NCI-H82 treated with DMSO at 0.1 percent for 48 hours (cell line): ENCODE measurements around the gene PLD5.
"Not testable (repeated sequence)": the region's sequence is repeated elsewhere in the genome, so short reads cannot be mapped to it uniquely, and the experiment has no call there.

ENCODE experiments used
- DNase-seq: peaks from one replicate; lab custom pipeline; 2025; ENCODE audit not compliant: unreplicated experiment; lab: John Stamatoyannopoulos, UW

The PLD5 gene

DNA sequence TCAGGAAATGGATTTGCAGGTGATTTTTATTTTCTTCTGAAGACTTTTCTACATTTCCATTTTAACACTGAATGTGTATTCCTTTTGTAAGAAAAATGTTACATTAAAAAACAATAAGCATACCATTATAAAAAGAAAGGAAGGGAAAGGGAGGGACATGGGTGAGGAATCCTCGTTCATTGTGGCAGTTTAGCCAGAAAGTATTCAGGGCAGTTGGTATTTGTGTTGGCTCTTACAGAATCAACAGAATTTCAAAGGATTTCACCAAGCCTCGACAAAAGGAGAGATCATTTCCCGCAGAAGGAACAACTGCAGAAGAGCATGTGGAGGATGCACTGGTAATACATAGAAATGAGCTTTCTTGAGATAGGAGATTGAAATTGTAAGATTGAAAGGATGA is 35.0 kb downstream of the PLD5 start:
- DNase-seq, result no peak

DNA sequence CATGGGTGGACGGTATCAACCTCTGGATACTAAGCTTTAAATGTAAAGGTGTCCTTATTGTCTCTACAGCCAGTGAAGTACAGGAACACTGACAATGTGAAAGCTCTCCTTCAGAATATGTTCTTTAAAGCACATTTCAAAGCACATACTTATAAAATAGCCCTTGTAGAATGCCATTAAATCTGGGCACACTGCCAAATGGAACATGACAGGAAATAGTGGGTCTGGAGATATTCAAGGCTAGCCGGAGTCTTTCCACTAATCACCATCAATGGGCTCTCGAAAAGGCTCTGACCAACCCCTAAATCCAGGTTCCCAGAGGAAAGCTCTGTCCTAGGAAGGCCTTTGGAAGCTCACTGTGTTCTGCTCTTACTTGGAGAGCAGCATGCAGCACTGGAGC is 46.6 kb downstream of the PLD5 start:
- no peak for DNase-seq

DNA sequence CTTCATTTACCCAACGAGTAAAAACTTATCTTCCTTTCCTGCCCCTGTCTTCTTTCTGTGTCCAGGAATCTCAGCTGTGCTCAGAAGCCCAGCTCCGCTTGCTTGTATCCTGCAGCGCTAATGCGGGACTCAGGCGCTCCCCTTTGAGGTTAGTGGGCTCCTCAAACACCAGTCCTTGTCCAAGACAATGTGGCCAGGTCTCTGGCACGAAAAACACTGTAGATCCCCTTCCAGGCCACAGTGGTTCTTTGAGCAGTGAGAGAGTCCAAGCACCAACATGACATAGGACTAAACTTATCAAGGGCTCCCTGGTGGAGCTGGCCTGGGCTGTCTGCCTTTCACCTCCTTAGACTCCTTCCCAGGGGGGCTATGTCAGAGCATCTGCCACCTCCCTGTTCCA is 53.7 kb downstream of the PLD5 start:
- no peak for DNase-seq

DNA sequence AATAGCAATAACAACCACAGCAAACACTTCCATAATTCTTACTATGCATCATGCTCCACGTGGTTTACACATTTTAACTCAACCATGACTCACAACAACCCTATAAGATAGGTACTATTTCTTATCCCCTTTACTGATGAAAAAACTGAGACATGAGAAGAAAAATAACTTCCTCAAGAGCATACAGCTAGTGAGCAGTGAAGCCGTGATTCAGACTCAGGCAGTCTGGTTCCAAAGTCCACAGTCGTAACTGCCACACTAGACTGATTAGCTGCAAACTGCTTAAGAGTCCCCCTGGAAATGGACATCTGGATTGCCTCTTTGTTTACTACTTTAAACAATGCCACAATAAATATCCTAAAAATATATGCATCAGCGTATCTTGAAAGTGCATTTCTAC is 55.7 kb downstream of the PLD5 start:
- DNase-seq, result no peak

DNA sequence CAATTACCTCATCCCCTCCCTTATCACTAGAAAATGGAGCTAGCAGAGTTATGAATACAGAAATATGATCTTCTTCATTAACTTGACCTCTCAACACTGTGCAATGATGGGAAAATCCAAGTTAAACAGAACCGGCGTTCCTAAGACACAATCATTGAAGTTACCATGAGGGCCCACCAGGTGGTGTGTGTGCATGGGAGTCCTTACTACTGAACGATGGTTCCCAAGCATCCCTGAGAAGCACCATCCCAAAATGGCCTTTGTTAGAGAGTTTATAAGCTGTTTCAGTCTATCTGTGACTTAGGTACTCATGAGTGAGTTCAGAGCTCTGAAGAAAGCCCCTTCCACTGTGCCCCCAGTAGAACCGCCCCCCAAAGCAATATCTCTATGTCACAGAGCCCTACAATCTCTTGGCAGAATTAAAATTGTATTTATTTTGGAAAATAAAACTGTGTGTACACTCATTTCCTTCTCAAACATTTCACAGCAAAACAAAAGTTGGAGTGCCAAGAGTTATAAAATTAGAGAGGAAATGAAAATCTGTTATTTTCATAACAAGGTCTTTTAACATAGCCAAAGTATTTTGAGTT is 56.8 kb downstream of the PLD5 start:
- DNase-seq, result peak; percentile 18

DNA sequence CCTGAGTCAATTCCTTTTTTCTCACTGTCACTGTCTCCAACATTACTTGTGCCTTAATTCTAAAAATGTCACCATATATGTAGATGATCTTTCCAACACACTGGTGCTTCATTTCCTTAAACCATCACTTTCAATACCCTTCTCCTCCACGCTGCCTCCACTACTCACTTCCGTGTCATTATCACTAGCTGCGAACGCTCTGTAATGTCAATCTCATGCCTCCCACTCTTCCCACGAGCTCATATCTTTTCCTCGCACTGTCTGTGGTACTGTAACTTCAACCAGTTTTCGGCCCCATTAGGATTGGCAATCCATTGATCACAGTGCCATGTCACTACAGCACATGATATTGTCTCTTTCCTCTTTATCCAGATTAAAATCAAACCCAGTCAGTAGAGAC is 61.6 kb downstream of the PLD5 start:
- DNase-seq, result no peak

DNA sequence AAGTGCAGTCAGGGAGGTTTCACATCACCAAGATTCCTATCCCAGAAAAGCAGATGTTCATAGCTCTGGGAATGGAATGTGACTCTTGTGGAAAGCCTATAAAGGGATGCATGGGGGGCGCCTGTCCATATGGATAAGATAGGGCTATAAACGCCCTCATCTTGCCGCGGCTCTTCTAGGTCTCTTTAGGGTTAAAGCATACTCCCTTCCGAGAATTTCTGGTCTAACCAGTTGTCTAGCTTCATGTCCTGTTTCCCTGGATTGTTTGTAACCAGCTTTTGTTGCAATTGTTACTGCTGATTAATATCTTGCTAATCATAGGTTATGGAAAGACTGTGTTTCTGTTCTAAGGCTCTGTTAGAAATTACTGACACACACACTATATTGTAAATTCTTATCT is 64.8 kb downstream of the PLD5 start:
- not testable (repeated sequence) for DNase-seq

DNA sequence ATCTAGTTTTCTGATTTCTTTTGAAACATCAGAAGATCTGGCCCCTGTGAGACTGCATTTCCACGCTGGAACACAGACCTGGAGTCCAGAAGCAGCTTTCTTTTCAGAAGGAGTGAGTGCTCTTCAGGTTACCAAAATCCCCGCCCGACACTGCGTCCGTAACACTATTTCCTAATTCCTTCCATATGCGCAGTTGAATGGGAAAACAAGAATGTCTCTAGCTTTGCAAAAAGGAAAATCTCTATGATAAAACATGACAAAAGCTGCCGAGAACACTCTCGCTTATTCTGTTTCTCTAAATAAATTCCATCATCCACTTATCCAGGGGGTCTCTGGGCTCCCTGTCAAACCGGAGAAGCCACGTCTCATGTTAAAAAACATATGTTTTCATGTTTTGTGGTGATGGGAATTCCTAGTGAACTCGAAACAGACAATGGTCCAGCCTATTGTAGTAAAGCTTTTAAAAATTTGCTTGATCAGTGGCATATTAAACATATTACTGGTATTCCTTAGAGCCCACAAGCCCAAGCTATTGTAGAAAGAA is 67.7 kb downstream of the PLD5 start:
- DNase-seq, result no peak

DNA sequence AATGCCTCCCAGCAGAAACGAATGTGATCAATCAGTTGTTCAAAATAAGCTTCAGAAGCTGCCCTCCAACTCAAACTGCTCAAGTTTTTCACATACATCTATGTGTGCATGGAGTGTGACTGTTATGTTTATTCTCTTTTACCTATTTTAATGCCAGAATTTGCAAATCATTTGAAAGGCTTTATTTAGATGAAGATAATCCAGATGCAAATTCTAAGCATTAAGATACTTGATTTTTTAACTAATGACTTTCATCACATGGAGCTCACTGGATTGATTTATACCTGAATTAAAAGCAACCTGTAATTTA is 69.5 kb downstream of the PLD5 start:
- no peak for DNase-seq

DNA sequence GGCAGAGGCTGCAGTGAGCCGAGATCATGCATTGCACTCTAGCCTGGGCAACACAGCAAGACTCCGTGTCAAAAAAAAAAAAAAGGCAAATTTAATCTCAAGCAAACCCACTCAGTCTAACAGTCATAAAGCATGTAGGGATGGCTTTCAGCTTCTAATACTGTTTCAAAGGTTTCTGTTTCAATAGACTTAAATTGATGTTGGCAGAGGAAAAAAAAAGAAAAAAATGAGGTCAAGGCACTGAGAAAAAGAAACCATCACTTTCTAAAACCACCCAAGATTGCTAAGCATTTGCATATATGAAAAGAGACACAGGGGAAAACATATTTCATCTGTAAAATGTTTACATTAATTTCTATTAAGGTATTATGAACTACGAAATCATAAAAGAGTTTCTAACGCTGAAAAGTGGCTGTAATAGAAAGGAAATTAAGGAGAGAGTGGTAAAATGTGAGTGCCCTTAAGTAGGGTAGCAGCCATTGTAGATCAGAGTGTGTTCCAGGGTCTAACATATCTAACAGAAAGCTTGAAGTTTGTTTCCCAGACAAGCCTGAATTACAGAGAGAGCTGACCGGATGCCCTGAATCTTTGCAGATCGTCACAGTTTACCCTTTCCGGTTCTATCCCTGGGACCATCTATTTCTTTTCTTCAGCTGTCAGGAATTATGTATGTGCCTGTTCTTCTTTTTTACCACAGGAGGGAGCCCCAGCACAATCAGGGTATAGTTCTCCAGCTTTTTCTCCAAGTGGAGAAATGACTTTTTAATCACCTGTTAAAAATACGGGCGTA is 70.0 kb downstream of the PLD5 start:
- DNase-seq, result peak; percentile 5

DNA sequence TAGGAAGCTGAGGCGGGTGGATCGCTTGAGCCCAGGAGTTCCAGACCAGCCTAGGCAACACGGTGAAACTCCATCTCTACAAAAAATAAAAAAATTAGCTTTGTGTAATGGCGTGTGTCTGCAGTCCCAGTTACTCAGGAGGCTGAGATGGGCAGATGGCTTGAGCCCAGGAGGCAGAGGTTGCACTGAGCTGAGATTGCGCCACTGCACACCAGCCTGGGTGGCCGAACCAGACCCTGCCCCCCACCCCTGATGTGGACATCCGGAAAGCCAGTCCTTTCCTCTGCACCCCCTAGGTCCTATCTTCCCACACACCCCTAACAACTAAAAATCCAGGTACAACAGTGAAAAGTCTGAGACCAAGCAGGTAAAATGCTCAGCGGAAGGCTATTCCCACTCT is 71.9 kb downstream of the PLD5 start:
- DNase-seq, result no peak

DNA sequence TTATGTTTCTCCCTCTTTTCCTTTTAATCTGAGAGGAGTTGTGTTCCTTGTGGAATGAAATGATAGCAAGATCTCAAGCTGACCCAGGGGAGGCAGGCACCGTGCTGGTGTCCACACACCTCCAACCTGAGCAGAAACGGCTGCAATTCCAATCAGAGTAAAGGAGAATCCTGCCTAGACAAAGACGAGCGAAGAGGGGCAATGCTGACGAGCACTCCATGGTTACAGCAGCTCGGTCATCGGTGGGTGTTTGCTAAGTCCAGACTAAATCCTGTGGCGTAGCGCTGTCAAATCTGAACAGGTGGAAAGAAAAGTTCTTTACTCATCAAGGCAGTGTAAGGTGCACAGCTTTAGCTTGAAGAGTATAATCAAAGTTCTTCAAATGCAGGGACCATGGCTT is 74.8 kb downstream of the PLD5 start:
- no peak for DNase-seq

DNA sequence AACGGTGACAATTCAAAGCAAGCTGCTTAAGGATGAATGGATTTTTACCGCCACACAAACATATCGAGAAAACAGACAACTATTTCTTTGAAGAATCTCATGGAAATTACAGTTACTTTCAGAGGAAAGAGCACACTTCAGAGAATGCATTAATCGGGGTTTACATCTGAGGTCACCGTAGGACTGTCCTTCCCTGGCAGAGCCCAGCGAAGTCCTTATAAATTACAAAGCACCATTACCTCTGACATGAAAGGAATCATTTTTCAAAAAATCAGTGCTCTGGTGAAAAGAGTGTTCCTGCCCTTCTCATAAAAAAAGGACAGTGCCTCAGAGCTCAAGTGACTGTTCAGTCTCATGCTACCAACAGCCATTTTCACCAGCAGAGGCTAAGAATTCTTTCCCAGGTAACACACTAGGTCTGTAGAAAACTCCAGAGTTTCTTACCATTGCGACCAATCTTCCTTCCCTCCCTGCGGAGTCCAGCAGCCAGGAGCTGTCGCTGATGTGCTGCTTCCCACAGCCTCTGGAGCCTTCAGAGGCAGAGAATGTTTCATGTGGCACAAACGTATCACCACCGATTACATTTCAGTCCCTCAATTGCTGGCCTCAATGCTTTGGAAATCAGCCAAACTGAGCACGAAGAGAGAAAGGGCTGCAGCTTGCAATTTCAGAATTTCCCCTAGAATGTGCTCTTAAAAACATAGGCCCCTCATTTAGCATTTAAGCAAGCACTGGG is 75.4 kb downstream of the PLD5 start:
- DNase-seq, result no peak

DNA sequence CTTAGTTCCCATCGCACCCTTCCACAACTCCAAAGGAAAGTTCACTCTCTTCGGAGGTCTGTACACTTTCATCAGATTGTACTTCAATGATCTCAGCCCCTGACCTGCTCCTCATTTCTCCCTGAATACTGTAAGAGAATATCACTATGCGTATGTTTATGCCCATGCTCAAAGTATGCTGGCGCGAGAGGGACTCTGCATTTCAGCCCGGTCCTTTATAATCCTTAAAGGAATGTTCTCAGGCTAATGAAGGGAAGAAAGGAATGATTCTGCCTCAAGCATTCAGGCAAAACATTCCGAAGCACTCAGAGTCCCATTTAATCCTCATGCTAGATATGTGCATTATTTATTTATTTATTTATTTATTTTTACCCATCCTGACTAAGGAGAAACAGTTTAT is 76.8 kb downstream of the PLD5 start:
- DNase-seq, result no peak

DNA sequence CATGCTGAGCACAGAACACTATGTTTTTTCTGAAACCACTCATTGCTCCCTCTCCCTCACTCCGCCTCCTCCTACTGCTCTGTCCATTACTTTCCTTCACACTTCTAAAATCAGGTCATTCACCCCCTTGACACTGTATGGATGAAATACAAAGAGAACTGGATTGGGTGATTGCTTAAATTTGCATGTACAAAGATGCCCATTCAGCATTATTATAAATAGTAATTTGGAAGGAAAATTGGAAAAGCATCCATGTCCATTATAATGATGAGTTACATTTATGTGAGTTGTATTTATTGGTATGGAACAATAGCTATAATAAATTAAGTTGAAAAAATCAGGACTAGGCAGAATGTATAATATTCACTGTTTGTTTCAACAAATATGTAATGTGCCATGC is 83.7 kb downstream of the PLD5 start:
- DNase-seq, result no peak

DNA sequence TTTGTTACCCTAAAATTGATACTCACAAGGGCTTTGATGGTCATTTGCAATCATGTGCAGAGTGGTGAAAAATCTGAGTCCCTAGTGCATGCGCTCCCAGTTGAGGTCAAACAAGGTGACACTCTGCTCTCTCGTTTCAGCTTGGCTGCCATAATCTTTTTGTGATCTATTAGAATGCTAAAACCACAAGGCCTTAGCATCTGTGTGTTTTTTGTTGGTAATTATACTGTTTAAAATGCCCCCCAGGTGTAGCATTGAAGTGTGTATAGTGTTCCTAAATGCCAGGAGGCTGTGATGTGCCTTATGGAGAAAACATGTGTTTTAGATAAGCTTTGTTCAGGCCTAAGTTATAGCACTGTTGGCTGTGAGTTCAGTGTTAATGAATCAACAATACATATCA is 89.3 kb downstream of the PLD5 start:
- no peak for DNase-seq

DNA sequence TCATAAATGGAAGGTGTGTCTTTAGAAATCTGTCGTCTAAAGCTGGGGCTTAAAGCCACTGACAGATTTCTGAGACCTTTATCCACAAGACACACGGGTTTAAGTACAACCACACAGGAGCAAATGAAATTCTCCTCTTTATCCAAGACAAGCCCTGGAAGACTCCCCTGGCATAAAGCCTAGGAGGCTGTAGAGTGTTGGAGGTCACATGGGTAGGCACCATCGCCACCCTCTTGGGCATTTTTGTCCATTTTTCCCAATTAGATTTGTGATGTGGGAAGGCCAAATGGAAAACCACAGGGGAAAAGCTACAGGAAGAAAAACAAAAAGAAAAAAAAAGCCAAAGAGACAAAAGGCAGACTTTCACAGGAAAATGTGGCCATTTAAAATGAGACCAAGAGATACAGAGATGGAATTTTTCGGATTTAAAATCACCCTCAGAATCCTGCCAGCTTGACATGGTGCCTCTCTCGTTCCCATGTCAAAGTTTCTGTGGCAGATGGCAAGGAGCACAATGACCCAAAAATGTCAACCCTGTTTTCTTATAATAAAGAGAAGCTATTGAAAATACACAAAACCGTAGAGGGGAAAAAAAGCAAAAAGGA is 91.9 kb downstream of the PLD5 start:
- no peak for DNase-seq

DNA sequence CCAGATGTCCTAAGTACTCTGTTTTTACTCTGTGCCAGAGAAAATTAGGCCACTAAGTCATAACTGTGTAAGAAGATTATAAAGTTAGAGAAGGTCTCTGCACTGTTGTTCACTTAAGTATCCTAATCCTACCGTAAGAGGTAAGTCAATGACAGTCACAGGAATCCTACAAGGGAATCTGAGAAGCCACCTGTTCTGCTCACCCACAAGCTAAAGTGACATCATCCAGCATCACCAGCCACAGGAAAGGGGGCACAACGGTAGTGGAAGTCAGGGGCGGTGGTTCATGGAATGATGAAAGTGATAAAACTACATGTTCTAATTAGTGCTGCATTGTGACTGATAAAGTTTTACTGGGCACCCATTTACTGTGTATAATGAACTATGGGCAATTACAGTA is 92.7 kb downstream of the PLD5 start:
- DNase-seq, result peak; percentile 14

DNA sequence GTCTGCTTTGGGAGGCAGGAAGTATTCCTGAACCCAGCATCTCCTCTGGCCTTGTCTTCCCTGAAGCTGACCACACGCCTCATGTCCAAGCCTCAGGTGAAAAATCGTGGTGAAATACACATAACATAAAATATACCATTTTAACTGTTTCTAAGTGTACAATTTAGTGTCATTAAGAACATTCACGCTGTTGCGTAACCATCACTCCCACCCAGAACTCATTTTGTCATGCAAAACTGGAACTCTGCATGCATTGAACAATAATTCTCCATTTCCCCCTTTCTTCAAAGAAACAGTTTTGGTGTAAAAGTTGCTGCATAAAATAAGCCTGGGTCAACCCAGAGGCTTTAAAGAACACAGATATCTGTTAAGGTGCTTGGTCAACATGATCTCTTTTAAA is 93.5 kb downstream of the PLD5 start:
- no peak for DNase-seq

DNA sequence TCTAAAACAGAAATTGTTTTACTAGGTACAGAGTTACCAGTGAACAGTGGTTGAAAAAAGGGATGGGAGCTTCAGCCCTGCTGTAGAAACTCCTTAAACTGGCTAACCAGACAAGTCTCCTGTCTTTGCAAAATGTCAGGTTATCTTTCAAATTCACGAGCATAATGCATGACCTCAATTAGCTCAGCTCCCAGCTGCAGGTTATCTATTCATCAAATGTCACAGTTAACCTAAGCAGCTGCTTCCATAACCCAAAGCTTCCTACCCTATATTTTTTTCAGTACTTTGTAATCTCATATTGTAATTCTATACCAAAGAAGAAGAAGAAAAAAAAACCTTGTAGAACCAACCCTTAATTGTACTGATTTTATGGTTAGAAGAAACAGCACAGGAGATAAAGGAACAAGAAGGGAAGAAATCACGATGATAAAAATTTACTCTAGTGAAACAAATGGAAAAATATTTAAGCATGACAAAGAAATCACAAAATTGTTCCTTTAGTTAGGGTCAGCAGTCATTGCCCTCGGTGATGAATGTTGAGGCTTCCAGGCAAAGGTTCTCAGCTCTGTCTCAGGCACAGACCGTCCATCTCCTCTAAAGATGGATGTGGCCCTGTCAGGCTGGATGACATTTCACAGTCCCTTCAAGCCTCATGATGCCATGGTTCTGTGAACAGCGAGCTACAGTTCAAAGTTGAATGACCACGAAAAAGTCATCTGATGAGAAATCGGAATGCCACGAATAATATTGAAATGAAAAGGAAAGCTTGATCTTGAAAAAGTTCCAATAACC is 95.9 kb downstream of the PLD5 start:
- DNase-seq, result no peak

DNA sequence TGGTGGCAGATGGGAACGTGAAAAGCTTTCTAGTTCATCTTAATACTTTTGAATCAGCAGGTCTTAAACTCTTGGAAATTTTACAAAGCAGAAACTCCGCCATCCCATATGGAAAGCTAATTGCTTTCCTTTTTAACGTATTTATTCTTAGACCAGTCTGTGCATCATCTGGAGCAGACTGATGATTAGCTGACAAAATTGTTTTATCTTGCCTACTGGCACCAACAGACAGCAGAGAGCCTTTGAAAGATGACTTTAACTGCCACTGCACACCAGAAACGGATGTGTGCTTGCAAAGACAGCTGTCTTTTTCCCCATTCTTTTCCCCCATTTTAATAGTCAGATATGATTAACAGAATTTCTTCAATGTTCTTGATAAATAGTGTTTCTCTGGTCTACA is 97.0 kb downstream of the PLD5 start:
- no peak for DNase-seq
